K562 (cell line): ENCODE data around the gene C2orf42. TPM values are rescaled to one million over a fixed set of nuclear protein-coding genes. Genes with fewer than 3 reads are reported as not detected.

ENCODE experiments used
- ETS2 ChIP-seq: IDR thresholded peaks from 2 replicates; pipeline ENCODE4 v1.6.1; 2016; ENCODE audit warnings: borderline replicate concordance, missing genetic modification characterization, mild to moderate bottlenecking, moderate library complexity, missing compliant biosample characterization; ENCODE audit not compliant: poor library complexity, severe bottlenecking
- FOXP1 ChIP-seq: sonication (generic); formaldehyde crosslinking; IDR thresholded peaks from 2 replicates; pipeline ENCODE4 v1.8.0; 2022; ENCODE audit warnings: mild to moderate bottlenecking, missing genetic modification reagents
- HDAC3 ChIP-seq: fragments of 450-650 bp; IDR thresholded peaks from 2 replicates; pipeline ENCODE4 v1.6.1; 2018; ENCODE audit warnings: borderline replicate concordance, mild to moderate bottlenecking, moderate library complexity; ENCODE audit not compliant: partially characterized antibody
- KAT2B ChIP-seq: IDR thresholded peaks from one replicate; pipeline ENCODE4 v1.6.1; 2012; ENCODE audit warnings: low read depth, mild to moderate bottlenecking, control low read depth, inconsistent platforms, low read length, moderate library complexity
- NCOR1 ChIP-seq: fragments of 450-650 bp; IDR thresholded peaks from 2 replicates; pipeline ENCODE4 v1.6.1; 2016; ENCODE audit warnings: mild to moderate bottlenecking, moderate library complexity
- NR4A1 ChIP-seq, 2 experiments: fragments of 250-450 bp in 1 of 2; fragments of 450-650 bp in 1 of 2; sonication (Bioruptor Pico) in 1 of 2; IDR thresholded peaks; 2 replicates each; pipeline versions ENCODE4 v1.4.0 to v1.6.1; 2016 to 2020; ENCODE audit warnings: mild to moderate bottlenecking in 2 of 2, missing compliant biosample characterization in 1 of 2, missing genetic modification characterization in 1 of 2, moderate library complexity in 1 of 2
- POLR2AphosphoS2 ChIP-seq: IDR thresholded peaks from 2 replicates; pipeline ENCODE4 v1.6.1; 2012; ENCODE audit warnings: low read length, improper control_type of control experiment
- POLR2B ChIP-seq: fragments of 450-650 bp; IDR thresholded peaks from 2 replicates; pipeline ENCODE4 v1.6.1; 2018; ENCODE audit warnings: low read depth; ENCODE audit not compliant: partially characterized antibody
- SMAD2 ChIP-seq: fragments of 150-350 bp; IDR thresholded peaks from 2 replicates; pipeline ENCODE4 v1.6.1; 2014; ENCODE audit warnings: low read depth, mild to moderate bottlenecking, low read length
- TEAD4 ChIP-seq, 2 experiments: sonication (generic) in 1 of 2; formaldehyde crosslinking in 1 of 2; IDR thresholded peaks; 2 replicates each; pipeline versions ENCODE4 v1.6.1 to v1.8.0; 2012 to 2022; ENCODE audit warnings: borderline replicate concordance in 1 of 2, inconsistent platforms in 1 of 2, low read length in 1 of 2, mild to moderate bottlenecking in 1 of 2, missing genetic modification reagents in 1 of 2
- ZC3H8 ChIP-seq: fragments of 450-650 bp; IDR thresholded peaks from 2 replicates; pipeline ENCODE4 v1.6.1; 2017
- ZEB2 ChIP-seq: fragments of 450-650 bp; IDR thresholded peaks from 2 replicates; pipeline ENCODE4 v1.6.1; 2016
- ZNF134 ChIP-seq: fragments of 250-450 bp; sonication (Bioruptor Pico); conservative IDR thresholded peaks from 2 replicates; pipeline ENCODE4 v1.4.0; 2020
- ZNF583 ChIP-seq: fragments of 250-450 bp; sonication (Bioruptor Pico); IDR thresholded peaks from 2 replicates; pipeline ENCODE4 v1.4.0; 2020
- polyA plus RNA-seq, 8 experiments: library from polyadenylated mRNA; depleted of rRNA in 4 of 8; stranded (reverse) in 5 of 8; unstranded in 3 of 8; fragments of >200 nt; fragmentation: Nextera tagmentation in 2 of 8; fragmentation: Illumina TruSeq in 1 of 8; extraction: Ambion mirVana in 2 of 8; extraction: Trizol in 1 of 8; gene quantifications; 2 replicates each; pipeline versions ENCODE4 v1.2.1 to v1.2.3, GENCODE V29; 2011 to 2014; ENCODE audit warnings: inconsistent platforms in 1 of 8, missing spikeins in 1 of 8
- total RNA-seq, 7 experiments: library from RNA; depleted of rRNA in 6 of 7; stranded (reverse); fragments of >200 nt in 6 of 7; fragmentation: Illumina TruSeq in 2 of 7; extraction: Trizol in 2 of 7; gene quantifications; 2 replicates each; pipeline versions ENCODE4 v1.2.1 to v1.2.3, GENCODE V29; 2011 to 2021; ENCODE audit warnings: low replicate concordance in 1 of 7
- TF ChIP-seq, protein P1 (sequence below): fragments of 450-650 bp; IDR thresholded peaks from 2 replicates; pipeline ENCODE4 v1.7.0; 2016; ENCODE audit warnings: borderline replicate concordance
- TF ChIP-seq, protein P2 (sequence below): fragments of 250-450 bp; sonication (Bioruptor Pico); IDR thresholded peaks from 2 replicates; pipeline ENCODE4 v1.6.1; 2021; ENCODE audit warnings: mild to moderate bottlenecking
- TF ChIP-seq, protein P3 (sequence below), 2 experiments: IDR thresholded peaks; 2 replicates each; pipeline ENCODE4 v1.6.1; 2012; ENCODE audit warnings: improper control_type of control experiment in 2 of 2, low read depth in 2 of 2, low read length in 2 of 2, borderline replicate concordance in 1 of 2
- TF ChIP-seq, protein P4 (sequence below): fragments of 450-650 bp; IDR thresholded peaks from 2 replicates; pipeline ENCODE4 v1.6.1; 2018; ENCODE audit not compliant: partially characterized antibody

The C2orf42 gene
- total and polyA plus RNA-seq, 9 of the 15 experiments (the other 6 are each of a cell fraction or from before 2014, with no cell fraction given) = 4.6 to 10.9 (median 7.5) TPM

DNA sequence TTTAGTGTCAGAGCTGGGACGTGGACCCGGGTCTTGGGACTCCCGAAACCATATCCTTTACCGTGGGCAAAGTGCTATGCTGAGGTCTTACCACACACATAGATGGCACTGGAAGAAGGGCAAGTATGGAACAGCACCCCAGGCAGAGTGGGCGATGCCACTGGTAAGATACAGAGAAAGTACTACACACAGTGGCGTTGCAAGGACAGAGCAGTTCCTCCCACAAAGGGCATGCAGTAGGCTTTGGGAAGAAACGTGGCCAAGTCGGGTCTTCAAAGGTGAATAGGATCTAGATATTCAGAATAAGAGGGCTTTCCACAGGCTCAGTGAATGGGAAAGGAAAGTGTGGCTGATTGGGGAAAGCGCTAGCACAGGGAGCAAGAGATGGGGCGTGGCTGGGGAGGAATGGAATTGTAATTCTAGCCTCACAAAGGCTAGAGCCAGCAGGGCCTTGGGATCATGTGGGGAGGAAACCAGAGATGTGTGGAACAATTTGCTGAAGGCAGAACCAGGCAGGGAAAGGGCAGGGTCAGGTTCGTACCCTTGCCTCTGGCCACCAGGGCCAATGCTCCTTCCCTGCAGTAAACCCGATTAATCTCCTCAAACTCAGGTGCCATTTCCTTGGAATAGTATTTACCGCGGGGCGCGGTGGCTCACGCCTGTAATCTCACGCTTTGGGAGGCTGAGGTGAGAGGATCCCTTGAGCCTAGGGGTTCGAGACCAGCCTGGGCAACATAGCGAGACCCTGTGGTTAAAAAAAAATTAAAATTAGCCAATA, 67.6 kb downstream of the C2orf42 start (continued):
- peak; percentile 30 for TF ChIP-seq POLR2B
- no peak for TF ChIP-seq POLR2AphosphoS2
- TF ChIP-seq ZNF134 (CRISPR knock-in tag) = no peak
- no peak for TF ChIP-seq ZEB2
- TF ChIP-seq FOXP1 (CRISPR knock-in tag) = no peak; the same call in 1 of the 2 replicates
- TF ChIP-seq, protein P1, sequence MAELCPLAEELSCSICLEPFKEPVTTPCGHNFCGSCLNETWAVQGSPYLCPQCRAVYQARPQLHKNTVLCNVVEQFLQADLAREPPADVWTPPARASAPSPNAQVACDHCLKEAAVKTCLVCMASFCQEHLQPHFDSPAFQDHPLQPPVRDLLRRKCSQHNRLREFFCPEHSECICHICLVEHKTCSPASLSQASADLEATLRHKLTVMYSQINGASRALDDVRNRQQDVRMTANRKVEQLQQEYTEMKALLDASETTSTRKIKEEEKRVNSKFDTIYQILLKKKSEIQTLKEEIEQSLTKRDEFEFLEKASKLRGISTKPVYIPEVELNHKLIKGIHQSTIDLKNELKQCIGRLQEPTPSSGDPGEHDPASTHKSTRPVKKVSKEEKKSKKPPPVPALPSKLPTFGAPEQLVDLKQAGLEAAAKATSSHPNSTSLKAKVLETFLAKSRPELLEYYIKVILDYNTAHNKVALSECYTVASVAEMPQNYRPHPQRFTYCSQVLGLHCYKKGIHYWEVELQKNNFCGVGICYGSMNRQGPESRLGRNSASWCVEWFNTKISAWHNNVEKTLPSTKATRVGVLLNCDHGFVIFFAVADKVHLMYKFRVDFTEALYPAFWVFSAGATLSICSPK = no peak
- TF ChIP-seq KAT2B = no peak
- no peak for TF ChIP-seq SMAD2
- no peak for TF ChIP-seq HDAC3
- TF ChIP-seq ZC3H8 = no peak
- TF ChIP-seq, protein P2, sequence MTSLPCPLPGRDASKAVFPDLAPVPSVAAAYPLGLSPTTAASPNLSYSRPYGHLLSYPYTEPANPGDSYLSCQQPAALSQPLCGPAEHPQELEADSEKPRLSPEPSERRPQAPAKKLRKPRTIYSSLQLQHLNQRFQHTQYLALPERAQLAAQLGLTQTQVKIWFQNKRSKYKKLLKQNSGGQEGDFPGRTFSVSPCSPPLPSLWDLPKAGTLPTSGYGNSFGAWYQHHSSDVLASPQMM = no peak
- TF ChIP-seq, protein P3, sequence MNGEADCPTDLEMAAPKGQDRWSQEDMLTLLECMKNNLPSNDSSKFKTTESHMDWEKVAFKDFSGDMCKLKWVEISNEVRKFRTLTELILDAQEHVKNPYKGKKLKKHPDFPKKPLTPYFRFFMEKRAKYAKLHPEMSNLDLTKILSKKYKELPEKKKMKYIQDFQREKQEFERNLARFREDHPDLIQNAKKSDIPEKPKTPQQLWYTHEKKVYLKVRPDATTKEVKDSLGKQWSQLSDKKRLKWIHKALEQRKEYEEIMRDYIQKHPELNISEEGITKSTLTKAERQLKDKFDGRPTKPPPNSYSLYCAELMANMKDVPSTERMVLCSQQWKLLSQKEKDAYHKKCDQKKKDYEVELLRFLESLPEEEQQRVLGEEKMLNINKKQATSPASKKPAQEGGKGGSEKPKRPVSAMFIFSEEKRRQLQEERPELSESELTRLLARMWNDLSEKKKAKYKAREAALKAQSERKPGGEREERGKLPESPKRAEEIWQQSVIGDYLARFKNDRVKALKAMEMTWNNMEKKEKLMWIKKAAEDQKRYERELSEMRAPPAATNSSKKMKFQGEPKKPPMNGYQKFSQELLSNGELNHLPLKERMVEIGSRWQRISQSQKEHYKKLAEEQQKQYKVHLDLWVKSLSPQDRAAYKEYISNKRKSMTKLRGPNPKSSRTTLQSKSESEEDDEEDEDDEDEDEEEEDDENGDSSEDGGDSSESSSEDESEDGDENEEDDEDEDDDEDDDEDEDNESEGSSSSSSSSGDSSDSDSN (IDR thresholded peaks at IDR 0.05; ENCODE audit: borderline replicate concordance in 1 of 2, low read depth in 2 of 2, low read length in 2 of 2) = 0 out of 4 replicates have a peak, but pooled peaks of 1 of the 2 experiments have one; percentile 3
- no peak for TF ChIP-seq NR4A1 (CRISPR knock-in tag; IDR thresholded peaks at IDR 0.05)
- TF ChIP-seq NR4A1 (tag; IDR thresholded peaks at IDR 0.05) = peak; percentile 66
- TF ChIP-seq, protein P4, sequence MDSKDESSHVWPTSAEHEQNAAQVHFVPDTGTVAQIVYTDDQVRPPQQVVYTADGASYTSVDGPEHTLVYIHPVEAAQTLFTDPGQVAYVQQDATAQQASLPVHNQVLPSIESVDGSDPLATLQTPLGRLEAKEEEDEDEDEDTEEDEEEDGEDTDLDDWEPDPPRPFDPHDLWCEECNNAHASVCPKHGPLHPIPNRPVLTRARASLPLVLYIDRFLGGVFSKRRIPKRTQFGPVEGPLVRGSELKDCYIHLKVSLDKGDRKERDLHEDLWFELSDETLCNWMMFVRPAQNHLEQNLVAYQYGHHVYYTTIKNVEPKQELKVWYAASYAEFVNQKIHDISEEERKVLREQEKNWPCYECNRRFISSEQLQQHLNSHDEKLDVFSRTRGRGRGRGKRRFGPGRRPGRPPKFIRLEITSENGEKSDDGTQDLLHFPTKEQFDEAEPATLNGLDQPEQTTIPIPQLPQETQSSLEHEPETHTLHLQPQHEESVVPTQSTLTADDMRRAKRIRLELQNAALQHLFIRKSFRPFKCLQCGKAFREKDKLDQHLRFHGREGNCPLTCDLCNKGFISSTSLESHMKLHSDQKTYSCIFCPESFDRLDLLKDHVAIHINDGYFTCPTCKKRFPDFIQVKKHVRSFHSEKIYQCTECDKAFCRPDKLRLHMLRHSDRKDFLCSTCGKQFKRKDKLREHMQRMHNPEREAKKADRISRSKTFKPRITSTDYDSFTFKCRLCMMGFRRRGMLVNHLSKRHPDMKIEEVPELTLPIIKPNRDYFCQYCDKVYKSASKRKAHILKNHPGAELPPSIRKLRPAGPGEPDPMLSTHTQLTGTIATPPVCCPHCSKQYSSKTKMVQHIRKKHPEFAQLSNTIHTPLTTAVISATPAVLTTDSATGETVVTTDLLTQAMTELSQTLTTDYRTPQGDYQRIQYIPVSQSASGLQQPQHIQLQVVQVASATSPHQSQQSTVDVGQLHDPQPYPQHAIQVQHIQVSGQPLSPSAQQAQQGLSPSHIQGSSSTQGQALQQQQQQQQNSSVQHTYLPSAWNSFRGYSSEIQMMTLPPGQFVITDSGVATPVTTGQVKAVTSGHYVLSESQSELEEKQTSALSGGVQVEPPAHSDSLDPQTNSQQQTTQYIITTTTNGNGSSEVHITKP = peak; percentile 19
- no peak for TF ChIP-seq TEAD4 (IDR thresholded peaks at IDR 0.05; ENCODE audit: low read length)
- TF ChIP-seq TEAD4 (CRISPR knock-in tag; IDR thresholded peaks at IDR 0.05; ENCODE audit: borderline replicate concordance) = no peak
- peak; percentile 77 for TF ChIP-seq ZNF583 (CRISPR knock-in tag)
- no peak for TF ChIP-seq ETS2 (tag)
- TF ChIP-seq NCOR1 = no peak
